HG02798 (cell line): ENCODE results near the gene CEL.
A peak's percentile ranks its signal among the peaks of the same experiment; 100 is the strongest.

ENCODE experiments used
- ATAC-seq: cut with Tn5 transposase; IDR thresholded peaks from one replicate; pipeline ENCODE4 v1.9.1; 2021; ENCODE audit warnings: mild to moderate bottlenecking; ENCODE audit not compliant: unreplicated experiment, poor library complexity

The CEL gene

GRCh38 chr9:133113949-133114885 is 52.4 kb downstream of the CEL start:
- no peak for ATAC-seq

GRCh38 chr9:133114886-133115603 is 53.3 kb downstream of the CEL start:
- peak; percentile 4 for ATAC-seq

- ATAC-seq = peak; percentile 75
Measured at GRCh38 chr9:133115604-133116345, 54.0 kb downstream of the CEL start.

GRCh38 chr9:133116346-133117231 is 54.8 kb downstream of the CEL start:
- no peak for ATAC-seq

- ATAC-seq = no peak
Measured at GRCh38 chr9:133117271-133118178, 55.7 kb downstream of the CEL start.

- ATAC-seq = no peak
Measured at GRCh38 chr9:133118179-133118520, 56.4 kb downstream of the CEL start.

GRCh38 chr9:133118568-133118967 is 56.8 kb downstream of the CEL start:
- ATAC-seq = no peak

GRCh38 chr9:133119103-133119845 is 57.5 kb downstream of the CEL start:
- no peak for ATAC-seq

GRCh38 chr9:133119846-133120500 is 58.2 kb downstream of the CEL start:
- no peak for ATAC-seq

GRCh38 chr9:133120501-133121197 is 58.9 kb downstream of the CEL start:
- ATAC-seq = no peak
